ENCODE measurements around the gene KCNC3.

Gene KCNC3

DNA sequence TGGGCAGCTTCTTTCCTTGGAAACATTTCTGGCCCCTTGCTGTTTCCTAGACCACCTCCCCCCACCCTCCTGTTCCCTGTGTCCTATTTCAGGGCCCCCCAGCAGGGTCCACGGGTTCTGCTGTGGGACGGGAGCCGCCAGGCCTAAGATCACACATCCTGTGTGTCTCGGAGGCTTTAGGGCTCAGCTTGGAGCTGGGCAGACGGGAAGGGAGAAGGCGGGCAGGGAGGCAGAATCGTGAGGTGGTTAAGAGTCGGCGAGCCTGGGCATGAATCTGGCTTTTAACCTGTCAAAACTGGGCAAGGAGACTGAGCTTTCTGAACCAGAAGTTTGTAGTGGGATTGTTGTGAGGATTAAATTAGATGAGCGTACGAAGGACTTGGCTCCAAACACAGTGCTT is 4.8 kb downstream of the KCNC3 start:
- TF ChIP-seq, protein P1, sequence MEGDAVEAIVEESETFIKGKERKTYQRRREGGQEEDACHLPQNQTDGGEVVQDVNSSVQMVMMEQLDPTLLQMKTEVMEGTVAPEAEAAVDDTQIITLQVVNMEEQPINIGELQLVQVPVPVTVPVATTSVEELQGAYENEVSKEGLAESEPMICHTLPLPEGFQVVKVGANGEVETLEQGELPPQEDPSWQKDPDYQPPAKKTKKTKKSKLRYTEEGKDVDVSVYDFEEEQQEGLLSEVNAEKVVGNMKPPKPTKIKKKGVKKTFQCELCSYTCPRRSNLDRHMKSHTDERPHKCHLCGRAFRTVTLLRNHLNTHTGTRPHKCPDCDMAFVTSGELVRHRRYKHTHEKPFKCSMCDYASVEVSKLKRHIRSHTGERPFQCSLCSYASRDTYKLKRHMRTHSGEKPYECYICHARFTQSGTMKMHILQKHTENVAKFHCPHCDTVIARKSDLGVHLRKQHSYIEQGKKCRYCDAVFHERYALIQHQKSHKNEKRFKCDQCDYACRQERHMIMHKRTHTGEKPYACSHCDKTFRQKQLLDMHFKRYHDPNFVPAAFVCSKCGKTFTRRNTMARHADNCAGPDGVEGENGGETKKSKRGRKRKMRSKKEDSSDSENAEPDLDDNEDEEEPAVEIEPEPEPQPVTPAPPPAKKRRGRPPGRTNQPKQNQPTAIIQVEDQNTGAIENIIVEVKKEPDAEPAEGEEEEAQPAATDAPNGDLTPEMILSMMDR (IDR thresholded peaks at IDR 0.05; ENCODE audit: low read depth, low read length), result no peak
- no peak for TF ChIP-seq MYC (IDR thresholded peaks at IDR 0.05; ENCODE audit: low read depth, low read length)
- no peak for TF ChIP-seq POLR2A (IDR thresholded peaks at IDR 0.05; ENCODE audit: extremely low read depth, insufficient read length)
- no peak for TF ChIP-seq MAX (IDR thresholded peaks at IDR 0.05; ENCODE audit: low read depth, low read length)
- no peak overlapping the region for H3K4me3 ChIP-seq (ENCODE audit: low read depth, low read length)
- DNase-seq (ENCODE audit: low read depth), result no peak

GRCh38 chr19:50323782-50324133 is 5.4 kb downstream of the KCNC3 start:
- TF ChIP-seq MAX (IDR thresholded peaks at IDR 0.05; ENCODE audit: low read depth, low read length), result no peak
- H3K4me3 ChIP-seq (ENCODE audit: low read depth, low read length), result no peak overlapping the region
- no peak for DNase-seq (ENCODE audit: low read depth)

DNA sequence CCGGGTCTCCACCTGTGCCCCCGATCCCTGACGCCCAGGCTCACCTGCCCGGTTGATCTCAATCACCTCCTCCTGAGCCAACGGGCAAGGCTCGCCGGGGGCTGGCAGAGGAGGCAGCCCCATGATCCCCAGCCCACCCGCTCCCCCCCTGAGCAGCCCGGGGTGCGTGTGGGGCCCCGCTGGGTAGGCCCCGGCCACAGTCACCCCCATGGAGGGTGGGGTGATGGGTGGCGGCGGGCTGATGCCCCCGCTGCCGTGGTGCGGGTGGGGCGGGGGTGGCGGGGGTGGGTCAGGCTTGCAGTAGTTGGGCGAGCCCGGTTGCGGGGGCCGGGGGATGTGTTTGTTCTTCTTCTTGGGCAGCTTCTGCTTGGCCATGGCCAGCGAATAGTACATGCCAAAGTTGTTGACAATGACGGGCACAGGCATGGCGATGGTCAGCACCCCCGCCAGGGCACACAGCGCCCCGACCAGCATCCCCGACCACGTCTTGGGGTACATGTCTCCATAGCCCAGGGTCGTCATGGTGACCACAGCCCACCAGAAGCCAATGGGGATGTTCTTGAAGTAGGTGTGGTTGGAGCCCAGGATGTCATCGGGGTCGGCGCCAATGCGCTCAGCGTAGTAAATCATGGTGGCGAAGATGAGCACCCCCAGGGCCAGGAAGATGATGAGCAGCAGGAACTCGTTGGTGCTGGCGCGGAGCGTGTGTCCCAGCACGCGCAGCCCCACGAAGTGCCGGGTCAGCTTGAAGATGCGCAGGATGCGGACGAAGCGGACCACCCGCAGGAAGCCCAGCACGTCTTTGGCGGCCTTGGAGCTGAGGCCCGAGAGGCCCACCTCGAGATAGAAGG is 6.0 kb downstream of the KCNC3 start:
- TF ChIP-seq POLR2A (IDR thresholded peaks at IDR 0.05; ENCODE audit: extremely low read depth, insufficient read length), result no peak
- no peak for TF ChIP-seq MYC (IDR thresholded peaks at IDR 0.05; ENCODE audit: low read depth, low read length)
- TF ChIP-seq, protein P1 (IDR thresholded peaks at IDR 0.05; ENCODE audit: low read depth, low read length), result no peak
- no peak for TF ChIP-seq MAX (IDR thresholded peaks at IDR 0.05; ENCODE audit: low read depth, low read length)
- H3K4me3 ChIP-seq (ENCODE audit: low read depth, low read length), result no peak overlapping the region
- no peak for DNase-seq (ENCODE audit: low read depth)

GRCh38 chr19:50322234-50322633 is 6.9 kb downstream of the KCNC3 start:
- no peak for TF ChIP-seq MYC (IDR thresholded peaks at IDR 0.05; ENCODE audit: low read depth, low read length)
- no peak for TF ChIP-seq MAX (IDR thresholded peaks at IDR 0.05; ENCODE audit: low read depth, low read length)
- no peak for TF ChIP-seq POLR2A (IDR thresholded peaks at IDR 0.05; ENCODE audit: extremely low read depth, insufficient read length)
- TF ChIP-seq, protein P1 (IDR thresholded peaks at IDR 0.05; ENCODE audit: low read depth, low read length), result no peak

DNA sequence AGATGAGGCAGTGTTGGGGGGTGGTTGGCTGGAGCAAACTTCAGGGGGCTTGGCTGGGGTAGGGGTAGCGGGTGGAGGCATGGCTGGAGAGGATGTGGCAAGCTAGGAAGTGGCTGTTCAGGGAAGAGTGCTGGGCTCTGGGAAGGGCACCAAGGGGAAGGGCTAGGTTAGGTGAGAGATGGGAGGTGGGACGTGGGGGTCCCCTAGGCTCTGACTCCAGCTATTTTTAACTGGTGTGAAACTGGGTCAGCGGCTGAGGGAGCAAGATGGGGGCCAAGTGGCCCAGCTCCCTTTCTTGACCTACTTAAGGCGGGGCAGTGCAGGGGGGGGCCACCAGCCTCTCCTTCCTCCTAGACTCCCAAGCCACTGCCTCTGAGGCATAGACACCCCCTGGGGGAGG is 7.3 kb downstream of the KCNC3 start:
- TF ChIP-seq, protein P1 (IDR thresholded peaks at IDR 0.05; ENCODE audit: low read depth, low read length), result no peak
- TF ChIP-seq POLR2A (IDR thresholded peaks at IDR 0.05; ENCODE audit: extremely low read depth, insufficient read length), result no peak
- no peak for TF ChIP-seq MYC (IDR thresholded peaks at IDR 0.05; ENCODE audit: low read depth, low read length)
- TF ChIP-seq MAX (IDR thresholded peaks at IDR 0.05; ENCODE audit: low read depth, low read length), result no peak
- no peak for DNase-seq (ENCODE audit: low read depth)
- H3K4me3 ChIP-seq (ENCODE audit: low read depth, low read length), result no peak overlapping the region

More at GRCh38 chr19:50322234-50322633, 6.9 kb downstream of the KCNC3 start:
- no peak overlapping the region for H3K4me3 ChIP-seq (ENCODE audit: low read depth, low read length)
- DNase-seq (ENCODE audit: low read depth), result no peak

DNA sequence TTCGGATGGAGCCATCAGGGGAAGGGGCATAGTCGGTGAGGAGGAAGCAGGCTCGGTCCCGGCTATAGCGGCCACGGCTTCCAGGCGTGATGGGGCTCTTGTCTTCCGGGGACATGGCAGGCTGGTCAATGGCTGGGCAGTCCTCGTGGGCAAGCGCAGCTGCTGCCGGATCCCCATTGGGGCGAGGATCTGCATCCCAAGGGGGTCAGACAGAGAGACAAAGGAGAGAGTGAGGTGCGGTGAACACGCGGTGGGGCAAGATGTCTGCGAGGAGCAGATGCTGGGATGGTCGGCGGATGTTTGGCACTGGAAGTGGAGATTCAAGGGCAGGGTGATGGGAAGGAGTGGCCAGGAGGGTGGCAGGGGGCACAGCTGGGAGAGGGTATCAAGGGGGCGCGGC is 8.6 kb downstream of the KCNC3 start:
- H3K4me3 ChIP-seq (ENCODE audit: low read depth, low read length), result no peak overlapping the region
- no peak for DNase-seq (ENCODE audit: low read depth)
- TF ChIP-seq POLR2A (IDR thresholded peaks at IDR 0.05; ENCODE audit: extremely low read depth, insufficient read length) (no peak), MYC (IDR thresholded peaks at IDR 0.05; ENCODE audit: low read depth, low read length) (no peak), MAX (IDR thresholded peaks at IDR 0.05; ENCODE audit: low read depth, low read length) (no peak)
- TF ChIP-seq, protein P1 (IDR thresholded peaks at IDR 0.05; ENCODE audit: low read depth, low read length), result no peak
